Measurements from ENCODE around the gene ACADL.

- no peak for TF ChIP-seq CTCF (IDR thresholded peaks at IDR 0.05 in 2 of 3, conservative IDR thresholded peaks at IDR 0.05 in 1 of 3; ENCODE audit: borderline replicate concordance in 1 of 3, insufficient read depth in 1 of 3, low read depth in 2 of 3, low read length in 2 of 3)
- TF ChIP-seq CEBPB (IDR thresholded peaks at IDR 0.05; ENCODE audit: low read depth): no peak
- TF ChIP-seq YY1 (IDR thresholded peaks at IDR 0.05; ENCODE audit: extremely low read depth, insufficient replicate concordance, low read depth, low read length): no peak
- TF ChIP-seq POLR2AphosphoS5 (IDR thresholded peaks at IDR 0.05; ENCODE audit: low read depth, low read length): no peak
- TF ChIP-seq ZFX (IDR thresholded peaks at IDR 0.05): no peak
- no peak for TF ChIP-seq MAX (IDR thresholded peaks at IDR 0.05)
- no peak for TF ChIP-seq POLR2A (IDR thresholded peaks at IDR 0.05; ENCODE audit: borderline replicate concordance, extremely low read depth, insufficient read depth, insufficient read length)
- TF ChIP-seq JUND (IDR thresholded peaks at IDR 0.05): no peak
- TF ChIP-seq, protein P1, sequence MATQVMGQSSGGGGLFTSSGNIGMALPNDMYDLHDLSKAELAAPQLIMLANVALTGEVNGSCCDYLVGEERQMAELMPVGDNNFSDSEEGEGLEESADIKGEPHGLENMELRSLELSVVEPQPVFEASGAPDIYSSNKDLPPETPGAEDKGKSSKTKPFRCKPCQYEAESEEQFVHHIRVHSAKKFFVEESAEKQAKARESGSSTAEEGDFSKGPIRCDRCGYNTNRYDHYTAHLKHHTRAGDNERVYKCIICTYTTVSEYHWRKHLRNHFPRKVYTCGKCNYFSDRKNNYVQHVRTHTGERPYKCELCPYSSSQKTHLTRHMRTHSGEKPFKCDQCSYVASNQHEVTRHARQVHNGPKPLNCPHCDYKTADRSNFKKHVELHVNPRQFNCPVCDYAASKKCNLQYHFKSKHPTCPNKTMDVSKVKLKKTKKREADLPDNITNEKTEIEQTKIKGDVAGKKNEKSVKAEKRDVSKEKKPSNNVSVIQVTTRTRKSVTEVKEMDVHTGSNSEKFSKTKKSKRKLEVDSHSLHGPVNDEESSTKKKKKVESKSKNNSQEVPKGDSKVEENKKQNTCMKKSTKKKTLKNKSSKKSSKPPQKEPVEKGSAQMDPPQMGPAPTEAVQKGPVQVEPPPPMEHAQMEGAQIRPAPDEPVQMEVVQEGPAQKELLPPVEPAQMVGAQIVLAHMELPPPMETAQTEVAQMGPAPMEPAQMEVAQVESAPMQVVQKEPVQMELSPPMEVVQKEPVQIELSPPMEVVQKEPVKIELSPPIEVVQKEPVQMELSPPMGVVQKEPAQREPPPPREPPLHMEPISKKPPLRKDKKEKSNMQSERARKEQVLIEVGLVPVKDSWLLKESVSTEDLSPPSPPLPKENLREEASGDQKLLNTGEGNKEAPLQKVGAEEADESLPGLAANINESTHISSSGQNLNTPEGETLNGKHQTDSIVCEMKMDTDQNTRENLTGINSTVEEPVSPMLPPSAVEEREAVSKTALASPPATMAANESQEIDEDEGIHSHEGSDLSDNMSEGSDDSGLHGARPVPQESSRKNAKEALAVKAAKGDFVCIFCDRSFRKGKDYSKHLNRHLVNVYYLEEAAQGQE (IDR thresholded peaks at IDR 0.05; ENCODE audit: low read depth): no peak
- TF ChIP-seq, protein P2, sequence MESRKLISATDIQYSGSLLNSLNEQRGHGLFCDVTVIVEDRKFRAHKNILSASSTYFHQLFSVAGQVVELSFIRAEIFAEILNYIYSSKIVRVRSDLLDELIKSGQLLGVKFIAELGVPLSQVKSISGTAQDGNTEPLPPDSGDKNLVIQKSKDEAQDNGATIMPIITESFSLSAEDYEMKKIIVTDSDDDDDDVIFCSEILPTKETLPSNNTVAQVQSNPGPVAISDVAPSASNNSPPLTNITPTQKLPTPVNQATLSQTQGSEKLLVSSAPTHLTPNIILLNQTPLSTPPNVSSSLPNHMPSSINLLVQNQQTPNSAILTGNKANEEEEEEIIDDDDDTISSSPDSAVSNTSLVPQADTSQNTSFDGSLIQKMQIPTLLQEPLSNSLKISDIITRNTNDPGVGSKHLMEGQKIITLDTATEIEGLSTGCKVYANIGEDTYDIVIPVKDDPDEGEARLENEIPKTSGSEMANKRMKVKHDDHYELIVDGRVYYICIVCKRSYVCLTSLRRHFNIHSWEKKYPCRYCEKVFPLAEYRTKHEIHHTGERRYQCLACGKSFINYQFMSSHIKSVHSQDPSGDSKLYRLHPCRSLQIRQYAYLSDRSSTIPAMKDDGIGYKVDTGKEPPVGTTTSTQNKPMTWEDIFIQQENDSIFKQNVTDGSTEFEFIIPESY (IDR thresholded peaks at IDR 0.05; ENCODE audit: extremely low read depth, insufficient replicate concordance, low read length): no peak
- TF ChIP-seq SIN3A (IDR thresholded peaks at IDR 0.05; ENCODE audit: low read depth): no peak
Observed at GRCh38 chr2:210179351-210179990, 45.8 kb downstream of the ACADL start.

Measured in HCT116 (cell line).